Neural progenitor cell (in vitro differentiated cells): Measurements from ENCODE around the gene CYB5R4. TPM values are rescaled to one million over a fixed set of nuclear protein-coding genes. Genes with fewer than 3 reads are reported as not detected.
A peak's percentile ranks its signal among the peaks of the same experiment; 100 is the strongest.

Source experiments
- DNase-seq: peaks from one replicate; pipeline ENCODE4 v3.0.0-alpha.2; 2016; ENCODE audit warnings: low spot score
- H2AFZ ChIP-seq: fragments of 200-600 bp; sonication (generic); replicated peaks from 2 replicates; pipeline ENCODE4 v1.6.1; 2016; ENCODE audit warnings: antibody characterized with exemption
- H3F3A ChIP-seq: fragments of 200-600 bp; sonication (generic); 2 replicates; pipeline ENCODE4 v1.6.1; 2016; ENCODE audit warnings: antibody characterized with exemption, low read depth
- H3K27ac ChIP-seq: fragments of 200-600 bp; sonication (generic); 2 replicates; pipeline ENCODE4 v1.5.1; 2016; ENCODE audit warnings: mild to moderate bottlenecking
- H3K27me3 ChIP-seq: fragments of 200-600 bp; sonication (generic); 2 replicates; pipeline ENCODE4 v1.6.1; 2016; ENCODE audit warnings: mild to moderate bottlenecking, moderate library complexity
- H3K36me3 ChIP-seq: fragments of 200-600 bp; sonication (generic); 2 replicates; pipeline ENCODE4 v1.5.1; 2016
- H3K4me1 ChIP-seq: fragments of 200-600 bp; sonication (generic); 2 replicates; pipeline ENCODE4 v1.6.1; 2016; ENCODE audit warnings: mixed run types
- H3K4me2 ChIP-seq: fragments of 200-600 bp; sonication (generic); 2 replicates; pipeline ENCODE4 v1.6.1; 2016
- H3K4me3 ChIP-seq: fragments of 200-600 bp; sonication (generic); 2 replicates; pipeline ENCODE4 v1.5.1; 2016
- H3K79me2 ChIP-seq: fragments of 200-600 bp; sonication (generic); 2 replicates; pipeline ENCODE4 v1.6.1; 2016; ENCODE audit warnings: low read depth
- H3K9ac ChIP-seq: fragments of 200-600 bp; sonication (generic); 2 replicates; pipeline ENCODE4 v1.6.1; 2016
- H3K9me3 ChIP-seq: fragments of 200-600 bp; sonication (generic); 2 replicates; pipeline ENCODE4 v1.5.1; 2016; ENCODE audit warnings: low read depth
- H4K20me1 ChIP-seq: fragments of 200-600 bp; sonication (generic); 2 replicates; pipeline ENCODE4 v1.6.1; 2016; ENCODE audit warnings: low read depth
- H3K27ac Mint-ChIP-seq: 3 replicates; pipeline ENCODE4 v1.8.0; 2021; ENCODE audit warnings: mixed read lengths
- H3K27me3 Mint-ChIP-seq: 2 replicates; pipeline ENCODE4 v1.8.0; 2022; ENCODE audit warnings: low read depth, mild to moderate bottlenecking, inconsistent platforms, moderate library complexity, mixed read lengths; ENCODE audit not compliant: insufficient read depth
- H3K36me3 Mint-ChIP-seq: 3 replicates; pipeline ENCODE4 v1.8.0; 2021; ENCODE audit warnings: mixed read lengths
- H3K4me1 Mint-ChIP-seq: 3 replicates; pipeline ENCODE4 v1.8.0; 2021; ENCODE audit warnings: mixed read lengths
- H3K4me3 Mint-ChIP-seq: 3 replicates; pipeline ENCODE4 v1.8.0; 2021; ENCODE audit warnings: mild to moderate bottlenecking, moderate library complexity, mixed read lengths
- H3K9me3 Mint-ChIP-seq: 3 replicates; pipeline ENCODE4 v1.8.0; 2020; ENCODE audit warnings: mixed read lengths
- CTCF ChIP-seq: fragments of 200-600 bp; sonication (generic); IDR thresholded peaks from 2 replicates; pipeline ENCODE4 v1.5.1; 2017; ENCODE audit warnings: antibody characterized with exemption, mild to moderate bottlenecking
- EZH2 ChIP-seq: fragments of 200-600 bp; sonication (generic); IDR thresholded peaks from 2 replicates; pipeline ENCODE4 v1.6.1; 2017; ENCODE audit warnings: antibody characterized with exemption, mild to moderate bottlenecking, moderate library complexity
- EZH2phosphoT487 ChIP-seq: fragments of 200-600 bp; sonication (generic); IDR thresholded peaks from 2 replicates; pipeline ENCODE4 v1.6.1; 2017; ENCODE audit warnings: antibody characterized with exemption
- total RNA-seq: library from RNA; depleted of rRNA; stranded (reverse); fragments of >200 nt; gene quantifications from 2 replicates; pipeline ENCODE4 v1.2.3, GENCODE V29; 2015; ENCODE audit warnings: low replicate concordance

Gene CYB5R4
- total RNA-seq, 1 donor from 2014 or later = 8.5 TPM

GRCh38 chr6:83998021-83998584 is 138.6 kb downstream of the CYB5R4 start:
- H3K79me2 ChIP-seq = no peaks in the 10 kb centered on the region
- H3F3A ChIP-seq = no peaks in the 10 kb centered on the region
- H3K27me3 Mint-ChIP-seq = peaks cover 4% of the 10 kb centered on the region
- H3K9me3 ChIP-seq = no peaks in the 10 kb centered on the region
- no peaks in the 10 kb centered on the region for H3K36me3 Mint-ChIP-seq
- H3K4me3 ChIP-seq = no peak overlapping the region
- H3K4me2 ChIP-seq = no peak overlapping the region
- H3K27me3 ChIP-seq = no peaks in the 10 kb centered on the region
- H3K27ac Mint-ChIP-seq = no peak overlapping the region
- no peak overlapping the region for H3K9ac ChIP-seq
- H3K9me3 Mint-ChIP-seq = no peaks in the 10 kb centered on the region
- H3K27ac ChIP-seq = no peak overlapping the region
- no peaks in the 10 kb centered on the region for H4K20me1 ChIP-seq
- no peak overlapping the region for H3K4me3 Mint-ChIP-seq
- no peak overlapping the region for H2AFZ ChIP-seq
- no peaks in the 10 kb centered on the region for H3K4me1 ChIP-seq
- TF ChIP-seq EZH2 = no peak
- no peak for TF ChIP-seq CTCF
- no peak for TF ChIP-seq EZH2phosphoT487
- no peaks in the 10 kb centered on the region for H3K36me3 ChIP-seq
- H3K4me1 Mint-ChIP-seq = peaks cover 22% of the 10 kb centered on the region
- no peak for DNase-seq

DNA sequence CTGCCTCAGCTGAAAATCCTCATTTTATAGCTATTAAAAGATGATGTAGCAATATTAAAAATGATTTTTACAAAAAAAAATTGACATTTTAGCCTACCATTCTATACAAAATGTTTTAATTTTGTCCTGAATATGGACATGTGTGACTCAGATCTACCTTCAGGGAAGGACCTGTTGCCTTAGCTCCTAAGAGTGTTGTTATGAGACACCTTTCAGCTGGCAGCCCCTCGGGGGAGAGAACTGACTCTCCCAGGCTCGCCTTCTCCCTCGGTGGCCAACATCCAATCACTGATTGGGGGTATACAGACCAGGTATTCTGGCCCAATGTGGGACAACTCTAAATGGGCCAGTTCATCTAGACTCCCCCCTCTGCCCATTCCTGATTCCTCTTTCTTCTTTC is 141.6 kb downstream of the CYB5R4 start:
- Mint-ChIP-seq H3K9me3 (no peaks in the 10 kb centered on the region), H3K4me3 (no peak overlapping the region)
- H3K79me2 ChIP-seq = no peaks in the 10 kb centered on the region

GRCh38 chr6:84002226-84002625 is 142.7 kb downstream of the CYB5R4 start:
- no peak overlapping the region for H3K4me3 Mint-ChIP-seq
- H3K27ac Mint-ChIP-seq = no peak overlapping the region
- TF ChIP-seq EZH2phosphoT487 (no peak), CTCF (no peak), EZH2 (no peak)
- H3F3A ChIP-seq = no peaks in the 10 kb centered on the region
- H3K36me3 Mint-ChIP-seq = no peaks in the 10 kb centered on the region
- no peak overlapping the region for H3K9ac ChIP-seq
- H4K20me1 ChIP-seq = no peaks in the 10 kb centered on the region
- no peaks in the 10 kb centered on the region for H3K36me3 ChIP-seq
- H3K9me3 Mint-ChIP-seq = no peaks in the 10 kb centered on the region
- H3K79me2 ChIP-seq = no peaks in the 10 kb centered on the region
- H3K4me2 ChIP-seq = no peak overlapping the region
- peaks cover 4% of the 10 kb centered on the region for H3K27me3 Mint-ChIP-seq
- H3K27me3 ChIP-seq = no peaks in the 10 kb centered on the region
- DNase-seq = no peak
- peaks cover 33% of the 10 kb centered on the region for H3K4me1 Mint-ChIP-seq
- H3K9me3 ChIP-seq = no peaks in the 10 kb centered on the region
- no peak overlapping the region for H3K27ac ChIP-seq
- H2AFZ ChIP-seq = peak overlapping the region; percentile 61
- H3K4me3 ChIP-seq = no peak overlapping the region
- H3K4me1 ChIP-seq = no peaks in the 10 kb centered on the region

More for the DNA sequence above, 141.6 kb downstream of the CYB5R4 start:
- Mint-ChIP-seq H3K4me1 (peaks cover 33% of the 10 kb centered on the region), H3K36me3 (no peaks in the 10 kb centered on the region), H3K27ac (no peak overlapping the region), H3K27me3 (peaks cover 4% of the 10 kb centered on the region)
- H3K36me3 ChIP-seq = no peaks in the 10 kb centered on the region
- H4K20me1 ChIP-seq = no peaks in the 10 kb centered on the region
- H3F3A ChIP-seq = no peaks in the 10 kb centered on the region
- no peak overlapping the region for H3K27ac ChIP-seq
- no peaks in the 10 kb centered on the region for H3K4me1 ChIP-seq
- no peak for DNase-seq
- TF ChIP-seq EZH2 = no peak
- no peak for TF ChIP-seq CTCF
- no peak for TF ChIP-seq EZH2phosphoT487
- no peaks in the 10 kb centered on the region for H3K27me3 ChIP-seq
- no peak overlapping the region for H3K4me2 ChIP-seq
- no peak overlapping the region for H3K4me3 ChIP-seq
- H3K9ac ChIP-seq = no peak overlapping the region
- no peak overlapping the region for H2AFZ ChIP-seq
- no peaks in the 10 kb centered on the region for H3K9me3 ChIP-seq
